HCT116 (cell line): ENCODE data around the gene PRDX1. TPM values are rescaled to one million over a fixed set of nuclear protein-coding genes. Genes with fewer than 3 reads are reported as not detected.

Experiments
- ATAC-seq: fragments of 200-7000 bp; cut with Tn5 transposase; 2 replicates; pipeline ENCODE4 v1.9.1; 2020; ENCODE audit warnings: mild to moderate bottlenecking, moderate library complexity
- BruUV-seq: library from RNA; stranded (reverse); fragments of 400-500 nt; replicated peaks from 2 replicates; lab custom pipeline; 2021; lab: Mats Ljungman, UMichigan
- CTCF ChIA-PET: fragments of 300-600 bp; sonication (Branson Sonifier 250); formaldehyde crosslinking; loops from one replicate; lab custom pipeline; 2021; ENCODE audit warnings: antibody characterized with exemption; lab: Charles Lee
- POLR2A ChIA-PET: fragments of 300-600, 350-600 bp; sonication (Branson Sonifier 250); formaldehyde crosslinking; loops from one replicate; lab custom pipeline; 2021; ENCODE audit warnings: antibody characterized with exemption; lab: Charles Lee
- RAD21 ChIA-PET, 2 experiments: fragments of 300-600 bp; sonication (Branson Sonifier 250); formaldehyde crosslinking; loops; one replicate each; lab custom pipeline; 2023; ENCODE audit warnings: low total read pairs in 2 of 2; ENCODE audit not compliant: uncharacterized antibody in 2 of 2, unreplicated experiment in 2 of 2, low non-redundant PET in 1 of 2; lab: Charles Lee
- DNase-seq: peaks from one replicate; pipeline ENCODE4 v3.0.0-alpha.2; 2010; ENCODE audit warnings: low read depth, low spot score
- H2AFZ ChIP-seq: fragments of 200-600 bp; shearing (Covaris generic), sonication (generic); 2 replicates; pipeline ENCODE4 v1.6.1; 2017; ENCODE audit warnings: low read depth, mixed run types, mixed read lengths, antibody characterized with exemption, low read length; ENCODE audit not compliant: poor library complexity, severe bottlenecking
- H3K27ac ChIP-seq: 2 replicates; pipeline ENCODE4 v1.5.1; 2012; ENCODE audit warnings: low read depth, low read length
- H3K27me3 ChIP-seq: fragments of 200-600 bp; sonication (generic); 2 replicates; pipeline ENCODE4 v1.6.1; 2016; ENCODE audit warnings: mixed run types, low read length, mixed read lengths; ENCODE audit not compliant: insufficient read depth
- H3K36me3 ChIP-seq, 2 experiments: fragments of 200-500 bp in 1 of 2; fragments of 200-600 bp in 1 of 2; sonication (Bioruptor generic) in 1 of 2; sonication (generic) in 1 of 2; 2 replicates each; pipeline versions ENCODE4 v1.5.1 to v1.6.1; 2014 to 2016; ENCODE audit warnings: low read length in 2 of 2, inconsistent platforms in 1 of 2, mixed read lengths in 1 of 2, mixed run types in 1 of 2; ENCODE audit not compliant: insufficient read depth in 2 of 2, control insufficient read depth in 1 of 2
- H3K4me1 ChIP-seq, 2 experiments: fragments of 200-600 bp in 1 of 2; sonication (generic) in 1 of 2; 2 replicates each; pipeline versions ENCODE4 v1.5.1 to v1.6.1; 2012 to 2017; ENCODE audit warnings: low read length in 2 of 2, inconsistent platforms in 1 of 2, mild to moderate bottlenecking in 1 of 2, mixed read lengths in 1 of 2, mixed run types in 1 of 2, moderate library complexity in 1 of 2; ENCODE audit not compliant: insufficient read depth in 2 of 2, control insufficient read depth in 1 of 2
- H3K4me2 ChIP-seq: fragments of 200-600 bp; sonication (generic); 2 replicates; pipeline ENCODE4 v1.6.1; 2017; ENCODE audit warnings: mixed run types, low read length, mixed read lengths
- H3K4me3 ChIP-seq, 2 experiments: fragments of 200-600 bp in 1 of 2; sonication (generic) in 1 of 2; replicated peaks in 1 of 2; 2 replicates each; pipeline ENCODE4 v1.5.1; 2011 to 2016; ENCODE audit warnings: low read length in 2 of 2, control low read depth in 1 of 2, low read depth in 1 of 2, mild to moderate bottlenecking in 1 of 2, mixed read lengths in 1 of 2, mixed run types in 1 of 2
- H3K79me2 ChIP-seq: fragments of 200-600 bp; sonication (generic); 2 replicates; pipeline ENCODE4 v1.6.1; 2017; ENCODE audit warnings: mild to moderate bottlenecking, mixed run types, low read length, moderate library complexity, mixed read lengths; ENCODE audit not compliant: insufficient read depth
- H3K9ac ChIP-seq: fragments of 200-600 bp; sonication (generic); 2 replicates; pipeline ENCODE4 v1.6.1; 2016; ENCODE audit warnings: low read length, mixed read lengths
- H3K9me2 ChIP-seq: fragments of 200-600 bp; sonication (generic), shearing (Covaris generic); 2 replicates; pipeline ENCODE4 v1.6.1; 2017; ENCODE audit warnings: mixed run types, mild to moderate bottlenecking, moderate library complexity; ENCODE audit not compliant: insufficient read depth
- H3K9me3 ChIP-seq, 2 experiments: fragments of 200-500 bp in 1 of 2; fragments of 200-600 bp in 1 of 2; sonication (Bioruptor generic) in 1 of 2; sonication (generic) in 1 of 2; 2 replicates each; pipeline ENCODE4 v1.6.1; 2014 to 2017; ENCODE audit warnings: low read length in 2 of 2, mixed read lengths in 2 of 2, inconsistent platforms in 1 of 2, low read depth in 1 of 2, mild to moderate bottlenecking in 1 of 2, mixed run types in 1 of 2, moderate library complexity in 1 of 2; ENCODE audit not compliant: control insufficient read depth in 1 of 2, insufficient read depth in 1 of 2
- H4K20me1 ChIP-seq: fragments of 200-600 bp; sonication (generic), shearing (Covaris generic); 2 replicates; pipeline ENCODE4 v1.6.1; 2017; ENCODE audit warnings: mixed run types, mild to moderate bottlenecking, moderate library complexity; ENCODE audit not compliant: insufficient read depth
- CEBPB ChIP-seq: IDR thresholded peaks from 2 replicates; pipeline ENCODE4 v1.6.1; 2012; ENCODE audit warnings: low read depth
- EZH2 ChIP-seq: fragments of 200-600 bp; sonication (generic); IDR thresholded peaks from 2 replicates; pipeline ENCODE4 v1.6.1; 2017; ENCODE audit warnings: antibody characterized with exemption, mixed run types
- JUND ChIP-seq: IDR thresholded peaks from 2 replicates; pipeline ENCODE4 v1.6.1; 2012
- MAX ChIP-seq: IDR thresholded peaks from 2 replicates; pipeline ENCODE4 v1.6.1; 2012
- POLR2A ChIP-seq: IDR thresholded peaks from 2 replicates; pipeline ENCODE4 v1.7.0; 2011; ENCODE audit warnings: borderline replicate concordance; ENCODE audit not compliant: insufficient read depth, insufficient read length; ENCODE audit errors: extremely low read depth
- RAD21 ChIP-seq: IDR thresholded peaks from 2 replicates; pipeline ENCODE4 v1.6.1; 2012; ENCODE audit warnings: low read depth, mild to moderate bottlenecking
- SP1 ChIP-seq: IDR thresholded peaks from 2 replicates; pipeline ENCODE4 v1.6.1; 2012; ENCODE audit warnings: low read depth
- ZFX ChIP-seq: fragments of 450-650 bp; IDR thresholded peaks from 2 replicates; pipeline ENCODE4 v1.6.1; 2017
- ZNF274 ChIP-seq: fragments of 200-500 bp; sonication (Bioruptor generic); IDR thresholded peaks from 2 replicates; pipeline ENCODE4 v1.6.1; 2014; ENCODE audit warnings: mild to moderate bottlenecking, low read depth, low read length, inconsistent platforms
- intact Hi-C: fragments of 100-400 bp; cut with micrococcal nuclease; formaldehyde crosslinking; loops from 2 replicates; pipeline ENCODE4 v1.10.0; 2022
- total RNA-seq: library from RNA; stranded (reverse); gene quantifications from one replicate; pipeline ENCODE4 v1.2.1, GENCODE V29; 2021; ENCODE audit not compliant: unreplicated experiment
- TF ChIP-seq, protein P1 (sequence below): IDR thresholded peaks from 2 replicates; pipeline ENCODE4 v1.6.1; 2012

PRDX1 gene
- total RNA-seq, 1 experiment from 2014 or later = 1,171 TPM

GRCh38 chr1:45507893-45508292 lies 13.8 kb downstream of the PRDX1 start (continued):
- TF ChIP-seq CEBPB (no peak), RAD21 (no peak), JUND (no peak), ZNF274 (no peak), EZH2 (no peak), MAX (no peak)
- TF ChIP-seq, protein P1, sequence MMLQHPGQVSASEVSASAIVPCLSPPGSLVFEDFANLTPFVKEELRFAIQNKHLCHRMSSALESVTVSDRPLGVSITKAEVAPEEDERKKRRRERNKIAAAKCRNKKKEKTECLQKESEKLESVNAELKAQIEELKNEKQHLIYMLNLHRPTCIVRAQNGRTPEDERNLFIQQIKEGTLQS = no peak

DNA sequence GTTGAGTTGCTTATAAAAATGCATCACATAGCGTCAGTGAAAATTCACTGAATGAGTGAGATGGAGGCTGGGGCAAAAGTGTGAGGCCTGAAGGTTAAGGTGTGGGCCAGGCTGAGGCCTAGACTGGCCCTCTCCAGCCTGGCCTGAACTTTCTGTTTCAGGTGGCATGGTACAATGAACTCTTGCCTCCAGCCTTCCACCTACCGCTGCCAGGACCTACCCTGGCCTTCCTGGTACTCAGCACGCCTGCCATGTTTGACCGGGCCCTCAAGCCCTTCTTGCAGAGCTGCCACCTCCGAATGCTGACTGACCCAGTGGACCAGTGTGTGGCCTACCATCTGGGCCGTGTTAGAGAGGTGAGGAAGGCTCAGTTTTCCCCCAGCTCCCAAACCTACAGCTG lies 14.5 kb downstream of the PRDX1 start:
- intact Hi-C loops = no loop called here
- H3K79me2 ChIP-seq = peaks cover 8% of the 10 kb centered on the region; the same call in 1 of the 2 replicates
- no peak for DNase-seq
- no peak overlapping the region for H2AFZ ChIP-seq
- peaks cover 10% of the 10 kb centered on the region; the same call in 1 of the 2 replicates for H4K20me1 ChIP-seq
- RAD21 ChIA-PET = no interaction called here
- no peaks in the 10 kb centered on the region for H3K4me1 ChIP-seq
- H3K9ac ChIP-seq = no peak overlapping the region
- TF ChIP-seq JUND = no peak
- TF ChIP-seq ZFX = no peak
- TF ChIP-seq, protein P1 = no peak
- no peak for TF ChIP-seq POLR2A
- TF ChIP-seq SP1 = no peak
- TF ChIP-seq, all 23 proteins: peak for 0
- H3K4me2 ChIP-seq = no peak overlapping the region
- no peaks in the 10 kb centered on the region for H3K9me2 ChIP-seq
- H3K27ac ChIP-seq = no peak overlapping the region
- ChIA-PET POLR2A (interaction anchor here (1.7 kb wide), 1 partner anchor 9 kb away, joined by 4 read pairs; no protein-coding TSS in a partner anchor), CTCF (no interaction called here)
- no peaks in the 10 kb centered on the region for H3K9me3 ChIP-seq
- H3K27me3 ChIP-seq = no peaks in the 10 kb centered on the region
- no peak overlapping the region for H3K4me3 ChIP-seq
- H3K36me3 ChIP-seq = peaks cover 24 to 25% of the 10 kb centered on the region in 2 experiments; a peak in 3 of 4 replicates
- BruUV-seq = no TSS peak
- no peak for ATAC-seq
